SK-N-SH (cell line): ENCODE results near the gene MAML3. TPM values are rescaled to one million over a fixed set of nuclear protein-coding genes. Genes with fewer than 3 reads are reported as not detected.

Experiments used
- CTCF ChIA-PET: fragments of 300-600, 350-600 bp; formaldehyde crosslinking; extraction: SDS; loops from one replicate; lab custom pipeline; 2021; lab: Yijun Ruan, JAX
- POLR2A ChIA-PET: fragments of 350-600 bp; sonication (Branson Sonifier 250); formaldehyde crosslinking; extraction: SDS; loops from one replicate; lab custom pipeline; 2020; ENCODE audit warnings: antibody characterized with exemption, inconsistent platforms; lab: Yijun Ruan, JAX
- DNase-seq: peaks from one replicate; pipeline ENCODE4 v3.0.0; 2012
- H2AFZ ChIP-seq: fragments of 200-600 bp; sonication (generic); 2 replicates; pipeline ENCODE4 v1.8.1; 2016; ENCODE audit warnings: antibody characterized with exemption, mild to moderate bottlenecking, low read depth
- H3F3A ChIP-seq: fragments of 200-600 bp; sonication (generic); replicated peaks from 2 replicates; pipeline ENCODE3; 2016; ENCODE audit warnings: antibody characterized with exemption, mild to moderate bottlenecking; ENCODE audit not compliant: insufficient read depth
- H3K27ac ChIP-seq, 2 experiments: fragments of 200-500 bp in 1 of 2; fragments of 200-600 bp in 1 of 2; sonication (Bioruptor generic) in 1 of 2; sonication (generic), shearing (Covaris generic) in 1 of 2; 2 replicates each; pipeline versions ENCODE4 v1.5.1 to v1.6.1; 2014 to 2016; ENCODE audit warnings: low read depth in 2 of 2, inconsistent platforms in 1 of 2, low read length in 1 of 2, mild to moderate bottlenecking in 1 of 2, mixed read lengths in 1 of 2
- H3K27me3 ChIP-seq: fragments of 200-600 bp; sonication (generic), shearing (Covaris generic); 2 replicates; pipeline ENCODE4 v1.6.1; 2016; ENCODE audit warnings: mixed run types; ENCODE audit not compliant: insufficient read depth
- H3K36me3 ChIP-seq, 2 experiments: fragments of 200-500 bp in 1 of 2; fragments of 200-600 bp in 1 of 2; sonication (Bioruptor generic) in 1 of 2; sonication (generic) in 1 of 2; replicated peaks in 1 of 2; 2 replicates each; pipeline versions ENCODE3 to v1.5.1; 2014 to 2016; ENCODE audit warnings: low read length in 1 of 2, mild to moderate bottlenecking in 1 of 2; ENCODE audit not compliant: insufficient read depth in 2 of 2, control insufficient read depth in 1 of 2
- H3K4me1 ChIP-seq, 2 experiments: fragments of 200-500 bp in 1 of 2; fragments of 200-600 bp in 1 of 2; sonication (Bioruptor generic) in 1 of 2; sonication (generic), shearing (Covaris generic) in 1 of 2; 2 replicates each; pipeline versions ENCODE4 v1.5.1 to v1.6.1; 2014 to 2016; ENCODE audit warnings: low read depth in 1 of 2, low read length in 1 of 2, mixed run types in 1 of 2; ENCODE audit not compliant: insufficient read depth in 2 of 2, control insufficient read depth in 1 of 2
- H3K4me2 ChIP-seq: fragments of 200-600 bp; sonication (generic), shearing (Covaris generic); 2 replicates; pipeline ENCODE4 v1.6.1; 2017; ENCODE audit warnings: mixed run types
- H3K4me3 ChIP-seq, 2 experiments: fragments of 200-500 bp in 1 of 2; fragments of 200-600 bp in 1 of 2; sonication (Bioruptor generic) in 1 of 2; sonication (generic), shearing (Covaris generic) in 1 of 2; 2 replicates each; pipeline versions ENCODE4 v1.5.1 to v1.8.1; 2014 to 2016; ENCODE audit warnings: low read depth in 2 of 2, inconsistent platforms in 1 of 2, low read length in 1 of 2, mild to moderate bottlenecking in 1 of 2, mixed read lengths in 1 of 2, moderate library complexity in 1 of 2
- H3K79me2 ChIP-seq: fragments of 200-600 bp; sonication (generic); 2 replicates; pipeline ENCODE4 v1.8.1; 2017; ENCODE audit warnings: mild to moderate bottlenecking; ENCODE audit not compliant: insufficient read depth
- H3K9ac ChIP-seq: fragments of 200-600 bp; sonication (generic); 2 replicates; pipeline ENCODE4 v1.6.1; 2017; ENCODE audit warnings: mixed run types
- H3K9me2 ChIP-seq: fragments of 200-600 bp; sonication (generic); 2 replicates; pipeline ENCODE4 v1.6.1; 2017; ENCODE audit warnings: mixed run types
- H3K9me3 ChIP-seq: fragments of 200-600 bp; sonication (generic); 2 replicates; pipeline ENCODE4 v1.6.1; 2017; ENCODE audit warnings: mixed run types, mild to moderate bottlenecking, moderate library complexity
- H4K20me1 ChIP-seq: fragments of 200-600 bp; sonication (generic); 2 replicates; pipeline ENCODE4 v1.6.1; 2017; ENCODE audit warnings: mild to moderate bottlenecking, mixed run types; ENCODE audit not compliant: insufficient read depth
- CHD2 ChIP-seq: fragments of 150-350 bp; IDR thresholded peaks from 2 replicates; pipeline ENCODE4 v1.6.1; 2018; ENCODE audit warnings: low read length; ENCODE audit not compliant: partially characterized antibody
- ELF1 ChIP-seq: IDR thresholded peaks from 2 replicates; pipeline ENCODE4 v1.4.0; 2012
- FOSL2 ChIP-seq: IDR thresholded peaks from 2 replicates; pipeline ENCODE4 v1.4.0; 2012; ENCODE audit warnings: low read depth, mild to moderate bottlenecking, moderate library complexity, borderline replicate concordance
- FOXM1 ChIP-seq: IDR thresholded peaks from 2 replicates; pipeline ENCODE4 v1.4.0; 2012; ENCODE audit warnings: low read depth, mild to moderate bottlenecking
- SIN3A ChIP-seq: IDR thresholded peaks from 2 replicates; pipeline ENCODE4 v1.6.1; 2012; ENCODE audit warnings: low read depth, mild to moderate bottlenecking, low read length, moderate library complexity, borderline replicate concordance
- TAF1 ChIP-seq: IDR thresholded peaks from 2 replicates; pipeline ENCODE4 v1.6.1; 2012; ENCODE audit warnings: low read depth, mild to moderate bottlenecking, low read length, moderate library complexity, borderline replicate concordance
- YY1 ChIP-seq: IDR thresholded peaks from 2 replicates; pipeline ENCODE4 v1.4.0; 2012; ENCODE audit warnings: low read depth, mild to moderate bottlenecking
- WGBS: methylation state at CpG from one replicate; pipeline ENCODE4 v1.1.6; 2017; ENCODE audit warnings: low lambda C conversion rate; 5-methylcytosine and 5-hydroxymethylcytosine counted together
- polyA plus RNA-seq, 3 experiments: library from polyadenylated mRNA; depleted of rRNA; stranded (reverse); fragments of >200 nt; gene quantifications; 2 replicates each; pipeline ENCODE4 v1.2.3, GENCODE V29; 2012
- TF ChIP-seq, protein P1 (sequence below): IDR thresholded peaks from 2 replicates; pipeline ENCODE4 v1.4.0; 2012; ENCODE audit warnings: low read depth, borderline replicate concordance
- TF ChIP-seq, protein P2 (sequence below): fragments of 150-350 bp; IDR thresholded peaks from 2 replicates; pipeline ENCODE4 v1.6.1; 2016; ENCODE audit warnings: mild to moderate bottlenecking, low read depth, low read length
- TF ChIP-seq, protein P3 (sequence below): IDR thresholded peaks from 2 replicates; pipeline ENCODE4 v1.4.0; 2012; ENCODE audit warnings: low read depth, borderline replicate concordance

MAML3 gene
- polyA plus RNA-seq, 1 of the 3 experiments (the other 2 are of a cell fraction): 5.3 TPM

DNA sequence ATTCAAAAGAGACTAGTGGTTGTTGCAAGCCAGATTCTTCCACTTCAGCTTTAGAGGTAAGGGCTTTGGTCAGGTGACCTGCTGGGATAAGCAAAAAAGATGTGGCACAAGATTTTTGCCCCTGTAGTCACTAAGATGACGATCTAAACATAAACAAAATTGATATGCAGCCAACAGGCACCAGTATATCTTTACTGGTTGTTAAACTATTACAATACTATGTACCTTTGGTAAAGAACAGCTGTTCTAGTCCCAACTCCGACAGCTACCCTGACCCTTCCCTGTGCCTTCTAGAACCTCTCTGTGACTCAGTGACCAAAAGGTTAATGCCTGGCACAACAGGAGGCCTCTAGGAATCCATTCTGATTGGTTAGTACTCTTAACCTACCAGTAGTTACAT lies 428.7 kb downstream of the MAML3 start:
- H2AFZ ChIP-seq: no peak overlapping the region
- no peak overlapping the region for H3K4me3 ChIP-seq
- TF ChIP-seq YY1: no peak
- TF ChIP-seq FOXM1: no peak
- TF ChIP-seq, protein P1, sequence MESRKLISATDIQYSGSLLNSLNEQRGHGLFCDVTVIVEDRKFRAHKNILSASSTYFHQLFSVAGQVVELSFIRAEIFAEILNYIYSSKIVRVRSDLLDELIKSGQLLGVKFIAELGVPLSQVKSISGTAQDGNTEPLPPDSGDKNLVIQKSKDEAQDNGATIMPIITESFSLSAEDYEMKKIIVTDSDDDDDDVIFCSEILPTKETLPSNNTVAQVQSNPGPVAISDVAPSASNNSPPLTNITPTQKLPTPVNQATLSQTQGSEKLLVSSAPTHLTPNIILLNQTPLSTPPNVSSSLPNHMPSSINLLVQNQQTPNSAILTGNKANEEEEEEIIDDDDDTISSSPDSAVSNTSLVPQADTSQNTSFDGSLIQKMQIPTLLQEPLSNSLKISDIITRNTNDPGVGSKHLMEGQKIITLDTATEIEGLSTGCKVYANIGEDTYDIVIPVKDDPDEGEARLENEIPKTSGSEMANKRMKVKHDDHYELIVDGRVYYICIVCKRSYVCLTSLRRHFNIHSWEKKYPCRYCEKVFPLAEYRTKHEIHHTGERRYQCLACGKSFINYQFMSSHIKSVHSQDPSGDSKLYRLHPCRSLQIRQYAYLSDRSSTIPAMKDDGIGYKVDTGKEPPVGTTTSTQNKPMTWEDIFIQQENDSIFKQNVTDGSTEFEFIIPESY: no peak
- TF ChIP-seq, protein P2, sequence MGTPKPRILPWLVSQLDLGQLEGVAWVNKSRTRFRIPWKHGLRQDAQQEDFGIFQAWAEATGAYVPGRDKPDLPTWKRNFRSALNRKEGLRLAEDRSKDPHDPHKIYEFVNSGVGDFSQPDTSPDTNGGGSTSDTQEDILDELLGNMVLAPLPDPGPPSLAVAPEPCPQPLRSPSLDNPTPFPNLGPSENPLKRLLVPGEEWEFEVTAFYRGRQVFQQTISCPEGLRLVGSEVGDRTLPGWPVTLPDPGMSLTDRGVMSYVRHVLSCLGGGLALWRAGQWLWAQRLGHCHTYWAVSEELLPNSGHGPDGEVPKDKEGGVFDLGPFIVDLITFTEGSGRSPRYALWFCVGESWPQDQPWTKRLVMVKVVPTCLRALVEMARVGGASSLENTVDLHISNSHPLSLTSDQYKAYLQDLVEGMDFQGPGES: no peak
- TF ChIP-seq FOSL2: no peak
- no peak for TF ChIP-seq TAF1
- TF ChIP-seq SIN3A: no peak
- TF ChIP-seq, protein P3, sequence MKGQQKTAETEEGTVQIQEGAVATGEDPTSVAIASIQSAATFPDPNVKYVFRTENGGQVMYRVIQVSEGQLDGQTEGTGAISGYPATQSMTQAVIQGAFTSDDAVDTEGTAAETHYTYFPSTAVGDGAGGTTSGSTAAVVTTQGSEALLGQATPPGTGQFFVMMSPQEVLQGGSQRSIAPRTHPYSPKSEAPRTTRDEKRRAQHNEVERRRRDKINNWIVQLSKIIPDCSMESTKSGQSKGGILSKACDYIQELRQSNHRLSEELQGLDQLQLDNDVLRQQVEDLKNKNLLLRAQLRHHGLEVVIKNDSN: no peak
- no peak for DNase-seq
- H3K9me2 ChIP-seq: no peaks in the 10 kb centered on the region
- no peak overlapping the region for H3K27ac ChIP-seq
- ChIA-PET CTCF (interaction anchor here (1.0 kb wide), 1 partner anchor 528 kb away, joined by 3 read pairs; no protein-coding TSS in a partner anchor), POLR2A (no interaction called here)
- H3K4me1 ChIP-seq: peaks cover 0 to 5% of the 10 kb centered on the region in 2 experiments; a peak in 2 of 4 replicates
- H3K27me3 ChIP-seq: no peaks in the 10 kb centered on the region
- H3K4me2 ChIP-seq: no peak overlapping the region
- H3K9me3 ChIP-seq: no peaks in the 10 kb centered on the region
- peaks cover 7 to 25% of the 10 kb centered on the region in 2 experiments for H3K36me3 ChIP-seq
- peaks cover 3% of the 10 kb centered on the region for H3F3A ChIP-seq
- no peaks in the 10 kb centered on the region for H4K20me1 ChIP-seq
- no peak overlapping the region for H3K9ac ChIP-seq
- H3K79me2 ChIP-seq: no peaks in the 10 kb centered on the region
- WGBS: 91% methylated on average over 2 of the region's 2 CpGs

DNA sequence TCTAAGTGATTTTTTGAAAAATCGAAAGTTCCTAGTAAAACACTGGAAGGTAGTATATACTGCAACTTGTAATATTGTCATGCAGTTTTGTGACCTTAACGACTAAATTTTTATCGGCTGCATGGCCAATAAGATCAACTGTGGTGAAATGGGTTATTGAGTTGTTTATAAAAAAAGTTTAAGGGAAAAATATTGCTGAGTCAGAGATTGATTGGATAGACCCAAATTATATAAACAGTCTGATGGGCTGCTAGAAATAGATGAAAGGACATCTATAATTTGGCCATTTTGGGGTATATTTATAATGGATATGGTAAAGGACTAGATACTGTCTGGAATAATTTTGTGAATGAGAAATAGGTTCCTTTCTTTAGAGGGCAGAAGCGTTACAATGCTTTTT lies 432.2 kb downstream of the MAML3 start:
- no peaks in the 10 kb centered on the region for H4K20me1 ChIP-seq
- no peak overlapping the region for H3K4me2 ChIP-seq
- peak overlapping the region in 1 of 2 experiments; percentile 67; a peak in 2 of 4 replicates for H3K27ac ChIP-seq
- DNase-seq: no peak
- no peak for TF ChIP-seq ELF1
- TF ChIP-seq CHD2: no peak
- no peak overlapping the region for H2AFZ ChIP-seq
- H3F3A ChIP-seq: peaks cover 3% of the 10 kb centered on the region
- H3K9me3 ChIP-seq: no peaks in the 10 kb centered on the region
- H3K27me3 ChIP-seq: no peaks in the 10 kb centered on the region
- no peaks in the 10 kb centered on the region for H3K79me2 ChIP-seq
- no peak overlapping the region for H3K4me3 ChIP-seq
- no peaks in the 10 kb centered on the region for H3K9me2 ChIP-seq
- H3K36me3 ChIP-seq: peaks cover 7 to 49% of the 10 kb centered on the region in 2 experiments
- H3K9ac ChIP-seq: no peak overlapping the region
- ChIA-PET POLR2A (no interaction called here), CTCF (interaction anchor here (0.8 kb wide), 1 partner anchor 12 kb away, joined by 3 read pairs; no protein-coding TSS in a partner anchor)
- 82% methylated on average over 4 of the region's 4 CpGs for WGBS
- peaks cover 0 to 4% of the 10 kb centered on the region in 2 experiments; a peak in 2 of 4 replicates for H3K4me1 ChIP-seq
